Thyroid gland (tissue), 4 donors: ENCODE data around the gene CD2AP.

ENCODE experiments used
- POLR2A ChIP-seq, 2 donors: fragments of 450-650 bp; IDR thresholded peaks; one replicate each; pipeline ENCODE4 v1.6.1; 2017; ENCODE audit warnings: antibody characterized with exemption in 2 of 2, mild to moderate bottlenecking in 2 of 2, moderate library complexity in 1 of 2
- TF ChIP-seq, protein P1 (sequence below), 6 experiments: fragments of 200-600 bp in 3 of 6; fragments of 450-650 bp in 3 of 6; sonication (generic) in 3 of 6; IDR thresholded peaks; one replicate each; pipeline ENCODE4 v1.5.1; 2016 to 2019; ENCODE audit warnings: antibody characterized with exemption in 6 of 6, mild to moderate bottlenecking in 2 of 6, inconsistent platforms in 1 of 6, moderate library complexity in 1 of 6

DNA sequence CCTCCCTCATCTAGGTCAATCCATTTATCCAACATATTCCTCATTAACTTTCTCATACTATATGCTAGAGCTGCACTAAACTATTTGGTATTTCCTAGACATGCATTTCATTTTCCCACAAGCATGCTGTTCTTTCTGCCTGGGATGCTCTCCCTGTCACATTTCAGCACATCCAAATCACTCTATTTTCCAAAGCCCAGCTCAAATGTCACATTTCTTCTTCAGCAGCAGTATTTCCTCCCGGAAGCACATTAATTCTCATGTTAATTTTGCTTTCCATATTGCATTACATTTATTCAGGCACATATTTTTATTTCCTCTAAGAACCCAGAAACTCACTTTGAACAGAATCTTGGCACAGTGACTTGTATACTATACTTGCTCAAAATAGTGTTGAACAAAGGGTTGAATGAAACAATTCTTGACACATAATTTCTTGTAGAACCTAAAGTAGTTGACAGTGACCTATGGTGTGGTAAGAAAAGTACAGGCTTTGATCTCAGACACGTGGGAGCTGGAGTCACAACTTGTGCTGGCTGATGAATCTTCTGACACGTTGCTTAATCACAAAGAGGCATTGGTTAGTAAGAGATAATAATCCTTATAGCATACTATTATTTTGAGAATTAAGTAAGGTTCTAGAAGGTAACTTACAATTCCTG, 30.8 kb upstream of the CD2AP start:
- TF ChIP-seq, protein P1, sequence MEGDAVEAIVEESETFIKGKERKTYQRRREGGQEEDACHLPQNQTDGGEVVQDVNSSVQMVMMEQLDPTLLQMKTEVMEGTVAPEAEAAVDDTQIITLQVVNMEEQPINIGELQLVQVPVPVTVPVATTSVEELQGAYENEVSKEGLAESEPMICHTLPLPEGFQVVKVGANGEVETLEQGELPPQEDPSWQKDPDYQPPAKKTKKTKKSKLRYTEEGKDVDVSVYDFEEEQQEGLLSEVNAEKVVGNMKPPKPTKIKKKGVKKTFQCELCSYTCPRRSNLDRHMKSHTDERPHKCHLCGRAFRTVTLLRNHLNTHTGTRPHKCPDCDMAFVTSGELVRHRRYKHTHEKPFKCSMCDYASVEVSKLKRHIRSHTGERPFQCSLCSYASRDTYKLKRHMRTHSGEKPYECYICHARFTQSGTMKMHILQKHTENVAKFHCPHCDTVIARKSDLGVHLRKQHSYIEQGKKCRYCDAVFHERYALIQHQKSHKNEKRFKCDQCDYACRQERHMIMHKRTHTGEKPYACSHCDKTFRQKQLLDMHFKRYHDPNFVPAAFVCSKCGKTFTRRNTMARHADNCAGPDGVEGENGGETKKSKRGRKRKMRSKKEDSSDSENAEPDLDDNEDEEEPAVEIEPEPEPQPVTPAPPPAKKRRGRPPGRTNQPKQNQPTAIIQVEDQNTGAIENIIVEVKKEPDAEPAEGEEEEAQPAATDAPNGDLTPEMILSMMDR (IDR thresholded peaks at IDR 0.05), result no peak
- TF ChIP-seq POLR2A (IDR thresholded peaks at IDR 0.05), result no peak
